Measurements from ENCODE around the gene AMZ1. TPM values are rescaled to one million over a fixed set of nuclear protein-coding genes. Genes with fewer than 3 reads are reported as not detected.

The AMZ1 gene
- total RNA-seq, 1 donor from 2014 or later = 1.2 TPM

- Mint-ChIP-seq H3K27me3 (no peaks in the 10 kb centered on the region), H3K27ac (no peak overlapping the region), H3K4me3 (no peak overlapping the region), H3K36me3 (no peaks in the 10 kb centered on the region), H3K4me1 (ENCODE audit: unreplicated experiment) (no peaks in the 10 kb centered on the region), H3K9me3 (no peaks in the 10 kb centered on the region)
- no peak for DNase-seq (ENCODE audit: extremely low spot score, unreplicated experiment)
- TF ChIP-seq CTCF (conservative IDR thresholded peaks at IDR 0.05) = no peak
Measured at GRCh38 chr7:2698581-2699288, 10.7 kb downstream of the AMZ1 start.

- no peaks in the 10 kb centered on the region for H3K36me3 Mint-ChIP-seq
- TF ChIP-seq CTCF (conservative IDR thresholded peaks at IDR 0.05) = no peak
- no peak overlapping the region for H3K27ac Mint-ChIP-seq
- H3K4me3 Mint-ChIP-seq = no peak overlapping the region
- no peaks in the 10 kb centered on the region for H3K27me3 Mint-ChIP-seq
- H3K9me3 Mint-ChIP-seq = no peaks in the 10 kb centered on the region
- no peak for DNase-seq (ENCODE audit: extremely low spot score, unreplicated experiment)
- H3K4me1 Mint-ChIP-seq (ENCODE audit: unreplicated experiment) = no peaks in the 10 kb centered on the region
Measured at GRCh38 chr7:2699289-2699620, 11.3 kb downstream of the AMZ1 start.

DNA sequence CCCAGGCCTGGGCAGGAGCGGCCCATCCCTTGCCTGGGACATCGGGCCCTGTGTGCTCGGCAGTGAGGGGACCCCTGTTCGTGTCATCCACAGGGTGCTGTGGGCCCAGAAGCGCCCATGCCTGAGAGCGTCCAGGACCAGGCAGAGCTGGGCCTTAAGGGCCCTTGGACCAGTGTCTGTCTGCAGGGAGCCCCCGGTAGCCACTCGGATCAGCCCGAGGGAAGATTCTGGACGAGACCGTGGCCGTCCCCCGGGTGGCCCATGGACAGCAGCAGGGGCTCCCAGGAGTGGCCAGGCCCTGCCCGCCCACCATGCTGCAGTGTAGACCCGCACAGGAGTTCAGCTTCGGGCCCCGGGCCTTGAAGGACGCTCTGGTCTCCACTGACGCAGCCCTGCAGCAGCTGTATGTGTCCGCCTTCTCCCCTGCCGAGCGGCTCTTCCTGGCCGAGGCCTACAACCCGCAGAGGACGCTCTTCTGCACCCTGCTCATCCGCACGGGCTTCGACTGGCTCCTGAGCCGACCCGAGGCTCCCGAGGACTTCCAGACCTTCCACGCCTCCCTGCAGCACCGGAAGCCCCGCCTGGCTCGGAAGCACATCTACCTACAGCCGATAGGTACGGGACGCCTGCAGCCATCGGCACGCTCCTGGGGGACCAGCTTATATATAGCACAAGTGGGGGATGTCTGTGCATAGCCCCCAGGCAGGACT is 12.3 kb downstream of the AMZ1 start:
- no peak overlapping the region for H3K4me3 Mint-ChIP-seq
- DNase-seq (ENCODE audit: extremely low spot score, unreplicated experiment) = no peak
- H3K27ac Mint-ChIP-seq = peak overlapping the region; percentile 16
- no peaks in the 10 kb centered on the region for H3K27me3 Mint-ChIP-seq
- TF ChIP-seq CTCF (conservative IDR thresholded peaks at IDR 0.05) = no peak
- H3K36me3 Mint-ChIP-seq = no peaks in the 10 kb centered on the region
- H3K9me3 Mint-ChIP-seq = no peaks in the 10 kb centered on the region
- H3K4me1 Mint-ChIP-seq (ENCODE audit: unreplicated experiment) = no peaks in the 10 kb centered on the region

DNA sequence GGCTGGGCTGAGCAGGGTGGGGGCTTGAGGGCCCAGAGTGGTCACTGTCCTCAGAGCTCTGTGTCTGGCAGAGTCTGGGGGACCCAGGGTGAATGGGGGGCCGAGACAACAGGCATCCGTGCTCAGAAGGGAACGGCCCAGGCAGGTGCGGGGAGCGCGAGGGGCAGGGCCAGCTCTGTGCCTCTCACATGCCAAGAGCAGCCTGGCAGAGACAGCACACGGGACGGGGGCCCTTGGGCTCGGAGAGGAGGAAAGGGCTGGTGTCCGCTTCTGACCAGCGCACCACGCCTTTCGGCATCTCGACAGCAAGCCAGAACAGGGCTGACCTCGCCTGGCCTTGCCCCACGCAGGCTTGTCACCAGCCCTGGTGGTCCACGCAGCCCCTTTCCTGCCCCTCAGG is 13.4 kb downstream of the AMZ1 start:
- DNase-seq (ENCODE audit: extremely low spot score, unreplicated experiment) = no peak
- Mint-ChIP-seq H3K9me3 (no peaks in the 10 kb centered on the region), H3K4me1 (ENCODE audit: unreplicated experiment) (no peaks in the 10 kb centered on the region), H3K27ac (no peak overlapping the region), H3K27me3 (no peaks in the 10 kb centered on the region), H3K36me3 (no peaks in the 10 kb centered on the region), H3K4me3 (no peak overlapping the region)
- no peak for TF ChIP-seq CTCF (conservative IDR thresholded peaks at IDR 0.05)

DNA sequence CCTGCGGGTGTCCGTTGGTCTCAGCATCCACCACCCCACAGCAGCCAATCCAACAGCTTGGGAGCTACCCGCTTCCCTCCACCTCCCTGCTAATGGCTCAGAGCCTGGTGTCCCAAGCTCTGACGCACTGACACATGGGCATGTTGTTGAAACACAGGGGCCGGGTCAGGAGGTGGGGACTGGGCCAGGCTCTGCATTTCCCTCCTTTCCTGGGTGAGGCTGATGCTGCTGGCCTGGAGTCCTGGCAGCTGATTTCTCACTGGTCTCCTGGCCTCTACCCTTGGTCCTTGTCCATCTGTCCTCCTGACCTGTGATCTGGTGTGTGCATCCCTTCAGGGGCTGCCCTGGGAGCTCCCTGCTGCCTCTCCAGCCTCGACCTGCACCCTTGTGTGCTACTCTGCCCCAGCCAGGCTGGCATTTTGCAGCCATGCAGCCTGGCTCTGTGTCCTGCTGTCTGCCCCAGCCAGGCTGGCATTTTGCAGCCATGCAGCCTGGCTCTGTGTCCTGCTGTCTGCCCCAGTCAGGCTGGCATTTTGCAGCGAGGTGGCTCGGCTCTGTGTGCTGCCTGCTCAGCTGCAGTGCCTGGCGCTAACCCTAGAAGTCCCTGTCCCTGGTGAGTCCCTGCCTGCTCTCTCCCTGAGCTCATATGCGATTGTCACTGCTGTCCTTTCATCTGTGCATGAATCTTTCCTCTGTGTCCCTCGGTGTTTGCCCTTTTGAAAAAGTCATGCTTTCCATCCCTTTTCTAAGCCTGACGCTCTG is 14.0 kb downstream of the AMZ1 start:
- no peaks in the 10 kb centered on the region for H3K36me3 Mint-ChIP-seq
- peaks cover 6% of the 10 kb centered on the region for H3K4me1 Mint-ChIP-seq (ENCODE audit: unreplicated experiment)
- TF ChIP-seq CTCF (conservative IDR thresholded peaks at IDR 0.05) = no peak
- peak overlapping the region; percentile 2 for H3K27ac Mint-ChIP-seq
- H3K27me3 Mint-ChIP-seq = no peaks in the 10 kb centered on the region
- H3K4me3 Mint-ChIP-seq = no peak overlapping the region
- H3K9me3 Mint-ChIP-seq = no peaks in the 10 kb centered on the region
- no peak for DNase-seq (ENCODE audit: extremely low spot score, unreplicated experiment)
